Suprapubic skin (tissue), 4 donors: Measurements from ENCODE around the gene CFAP74.

Experiments used
- POLR2A ChIP-seq, 2 donors: fragments of 450-650 bp; IDR thresholded peaks; one replicate each; pipeline ENCODE4 v1.6.1; 2017; ENCODE audit warnings: antibody characterized with exemption in 2 of 2, mild to moderate bottlenecking in 2 of 2, moderate library complexity in 2 of 2
- POLR2AphosphoS5 ChIP-seq, 3 donors: sonication (generic); formaldehyde crosslinking; IDR thresholded peaks; one replicate each; pipeline ENCODE4 v1.6.1; 2017; ENCODE audit warnings: antibody characterized with exemption in 3 of 3

DNA sequence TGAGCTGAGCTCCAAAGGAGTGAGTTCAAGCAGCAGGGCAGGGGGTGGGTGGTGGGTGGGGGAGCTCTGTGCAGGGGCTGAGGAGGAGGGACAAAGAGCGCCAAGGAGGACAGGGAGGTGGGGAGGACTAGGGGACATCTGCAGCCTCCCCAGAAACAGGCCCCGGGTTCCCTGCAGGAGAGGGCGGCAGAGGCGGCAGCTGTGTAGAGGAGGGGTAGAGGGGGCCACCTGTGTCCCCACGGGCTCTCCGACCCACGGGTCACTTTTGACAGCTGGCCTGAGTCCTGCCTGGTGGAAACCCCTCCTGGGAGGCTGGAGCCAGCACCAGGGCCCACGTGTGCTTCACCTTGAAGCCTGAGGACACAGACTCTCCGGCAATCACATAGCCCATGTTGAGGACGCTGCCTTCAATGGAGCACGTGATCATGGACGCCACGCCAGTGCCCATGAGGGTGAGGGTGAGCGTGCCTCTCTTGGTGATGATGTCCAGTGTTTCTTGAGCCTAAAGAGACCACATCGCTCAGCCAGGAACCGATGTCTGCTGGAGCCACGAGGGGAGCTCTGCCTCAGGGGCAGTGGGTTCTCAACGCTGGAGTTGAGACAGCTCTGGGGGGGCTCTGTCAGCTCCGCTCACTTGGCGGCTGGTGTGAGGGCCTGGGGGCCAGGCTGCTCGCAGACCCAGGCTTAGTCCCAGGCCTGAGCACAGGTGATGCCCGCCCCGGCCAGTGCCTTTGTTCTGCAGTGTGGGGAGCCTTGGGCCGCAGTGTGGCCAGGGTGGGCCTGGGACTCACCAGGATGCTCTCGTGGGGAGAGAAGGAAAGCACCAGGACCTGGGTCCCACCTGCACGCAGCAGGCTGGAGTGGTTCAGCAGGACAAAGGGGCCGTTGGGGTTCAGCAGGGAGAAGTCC is 77.9 kb downstream of the CFAP74 start:
- TF ChIP-seq POLR2A (IDR thresholded peaks at IDR 0.05) (no peak), POLR2AphosphoS5 (IDR thresholded peaks at IDR 0.05) (no peak)
